NOMO-1 (cell line): Measurements from ENCODE around the gene ANKRD27.

Experiments
- DNase-seq, 2 experiments: peaks; one replicate each; lab custom pipeline; 2025; ENCODE audit not compliant: unreplicated experiment in 2 of 2; lab: John Stamatoyannopoulos, UW

ANKRD27 gene

DNA sequence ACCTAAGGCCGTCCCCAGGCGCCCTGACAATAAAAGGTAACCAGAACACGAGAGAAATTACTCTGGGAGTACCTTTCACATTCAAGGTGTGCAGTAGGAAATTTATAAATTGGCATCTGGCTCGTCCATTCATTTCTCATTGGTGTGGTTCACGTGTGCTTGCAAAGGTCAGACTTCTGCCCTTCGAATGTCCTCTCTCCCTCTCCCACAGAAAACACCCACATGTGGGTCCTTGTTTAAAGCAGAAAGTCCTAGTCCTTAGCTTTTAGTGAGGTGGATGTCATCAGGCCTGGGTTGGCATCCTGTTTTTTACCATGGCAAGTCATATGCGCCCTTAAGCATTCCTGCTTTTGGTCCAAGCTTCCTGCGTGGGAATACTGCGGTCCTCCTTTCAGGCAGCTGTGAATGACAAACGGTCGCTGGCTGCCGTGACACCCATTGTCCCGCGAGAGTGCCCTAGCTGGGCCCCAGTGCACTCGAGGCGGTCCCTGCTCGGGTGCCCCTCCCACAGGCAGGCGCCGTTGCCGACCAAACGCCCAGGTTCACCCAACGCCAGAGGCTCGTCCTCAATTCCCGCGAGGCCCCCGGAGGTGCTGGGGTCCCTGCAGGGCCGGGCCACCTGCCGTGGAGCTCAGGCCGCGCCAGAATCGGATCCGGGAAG, 16.4 kb upstream of the ANKRD27 start, which contains the start of gene NUDT19:
Gene NUDT19 (plus strand): TSS at position 531 of the 661 bp plus-strand sequence. CDS start 140 bp downstream, outside the sequence.
- peak; percentile 68 to 74 for DNase-seq

DNA sequence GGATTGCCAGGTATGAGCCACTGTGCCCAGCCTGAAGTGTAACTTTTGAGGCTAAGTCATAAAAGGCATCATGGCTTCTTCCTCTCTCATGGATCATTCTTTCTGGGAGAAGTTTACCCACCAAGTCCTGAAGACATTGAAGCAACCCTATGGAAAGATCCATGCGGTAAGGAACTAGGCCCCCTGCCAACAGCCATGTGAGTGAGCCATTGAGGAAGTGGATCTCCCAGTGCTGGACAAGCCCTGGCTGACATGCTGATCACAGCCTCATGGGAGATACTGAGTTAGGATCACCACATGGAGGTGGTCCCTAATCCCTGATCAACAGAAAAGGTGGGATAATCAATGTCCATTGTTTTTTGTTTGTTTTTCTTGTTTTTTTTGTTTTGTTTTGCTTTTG, 13.3 kb upstream of the ANKRD27 start:
- no peak for DNase-seq

DNA sequence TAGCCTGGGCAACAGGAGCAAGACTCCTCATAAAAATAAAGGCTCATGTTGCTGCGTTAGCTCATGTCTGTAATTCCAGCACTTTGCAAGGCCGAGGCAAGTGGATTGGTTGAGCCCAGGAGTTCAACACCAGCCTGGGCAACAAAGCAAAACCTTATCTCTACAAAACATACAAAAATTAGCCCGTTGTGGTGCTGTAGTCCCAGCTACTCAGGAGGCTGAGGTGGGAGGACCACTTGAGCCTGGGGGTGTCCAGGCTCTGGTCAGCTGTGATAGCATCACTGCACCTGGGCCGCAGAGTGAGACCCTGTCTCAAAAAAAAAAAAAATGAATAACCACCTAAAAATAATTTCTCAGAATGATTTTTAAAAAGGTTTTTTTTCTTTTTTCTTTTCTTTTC, 12.7 kb upstream of the ANKRD27 start:
- no peak for DNase-seq

GRCh38 chr19:32686847-32687475, 12.0 kb upstream of the ANKRD27 start:
- no peak for DNase-seq

DNA sequence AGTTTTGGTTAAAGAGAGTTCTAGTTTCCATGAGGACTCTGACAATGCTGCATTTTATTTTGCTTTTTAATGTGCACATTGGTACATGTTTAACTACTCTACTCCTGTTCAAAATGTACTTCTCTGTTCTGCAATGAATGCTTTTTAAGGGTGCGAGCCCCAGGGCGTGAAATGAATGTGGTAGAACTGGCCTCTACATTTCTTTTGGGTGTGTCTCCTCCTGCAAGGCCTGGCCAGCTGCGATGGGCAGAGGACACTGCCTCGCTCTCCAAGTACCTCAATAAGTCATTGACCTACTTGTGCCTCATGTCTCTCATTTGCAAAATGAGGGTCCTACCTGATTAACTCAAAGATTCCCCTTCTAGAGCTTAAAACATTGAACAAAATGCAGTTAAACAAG, 7.3 kb upstream of the ANKRD27 start:
- DNase-seq = no peak

DNA sequence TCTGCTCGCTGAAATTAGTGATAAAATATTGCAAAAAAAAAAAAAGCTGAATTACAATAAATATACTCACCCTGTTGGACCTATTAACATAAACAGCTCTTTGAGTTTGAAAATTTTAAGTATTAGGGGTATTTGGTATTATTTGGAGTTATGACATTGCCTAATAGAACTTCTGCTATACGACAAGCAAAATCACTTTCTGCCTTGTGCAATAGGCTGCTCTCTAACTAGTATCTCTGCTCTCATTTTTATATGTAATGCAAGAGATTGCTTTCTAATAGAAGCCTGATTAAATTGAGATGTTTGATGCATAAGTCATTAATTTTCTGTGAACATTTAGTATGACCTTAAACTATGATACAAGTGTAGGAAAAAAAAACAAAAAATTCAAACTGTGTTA, 6.0 kb upstream of the ANKRD27 start:
- DNase-seq = no peak

DNA sequence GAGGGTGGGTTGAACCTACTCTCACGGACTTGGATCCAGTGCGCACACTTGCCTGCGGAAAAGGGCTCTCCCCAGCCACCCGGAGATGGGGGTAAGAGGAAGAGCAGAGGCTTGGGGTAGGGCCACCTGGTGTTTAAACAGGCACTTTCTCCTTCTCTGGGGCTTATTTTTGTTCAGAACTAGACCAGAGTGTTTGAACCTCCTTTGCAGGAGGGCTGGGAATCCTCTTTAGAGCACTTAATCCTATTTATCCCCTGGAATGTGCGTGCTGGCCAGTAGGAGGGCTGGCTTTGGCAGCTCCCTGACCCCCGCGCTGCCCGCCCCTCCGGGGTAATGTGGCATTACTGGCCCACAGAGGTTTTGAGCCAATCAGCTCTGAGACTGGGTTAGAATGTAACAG, 2.7 kb upstream of the ANKRD27 start:
- DNase-seq = no peak

DNA sequence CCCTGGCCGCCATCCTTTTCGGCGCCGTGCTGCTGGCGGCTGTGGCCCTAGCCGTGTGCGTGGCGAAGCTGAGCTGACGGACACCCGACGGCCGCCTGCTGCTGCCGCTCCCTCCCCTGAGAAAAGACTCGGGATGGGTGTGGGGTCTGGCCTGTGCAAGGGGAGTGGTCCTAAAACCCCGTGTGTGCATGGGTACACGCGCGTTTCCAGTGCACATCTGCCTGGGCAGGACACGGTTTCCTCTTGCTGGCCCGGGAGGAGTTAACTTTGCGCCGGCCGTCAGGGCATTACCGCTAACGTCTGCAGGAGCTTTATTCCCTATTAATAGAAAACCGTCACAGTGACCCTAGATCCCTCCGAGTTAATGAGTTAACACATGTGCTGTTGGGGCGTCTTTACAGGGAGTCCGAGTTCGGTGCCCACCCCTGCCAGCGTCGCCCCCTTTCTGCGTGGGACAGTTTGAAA, 1.9 kb upstream of the ANKRD27 start:
- no peak for DNase-seq

DNA sequence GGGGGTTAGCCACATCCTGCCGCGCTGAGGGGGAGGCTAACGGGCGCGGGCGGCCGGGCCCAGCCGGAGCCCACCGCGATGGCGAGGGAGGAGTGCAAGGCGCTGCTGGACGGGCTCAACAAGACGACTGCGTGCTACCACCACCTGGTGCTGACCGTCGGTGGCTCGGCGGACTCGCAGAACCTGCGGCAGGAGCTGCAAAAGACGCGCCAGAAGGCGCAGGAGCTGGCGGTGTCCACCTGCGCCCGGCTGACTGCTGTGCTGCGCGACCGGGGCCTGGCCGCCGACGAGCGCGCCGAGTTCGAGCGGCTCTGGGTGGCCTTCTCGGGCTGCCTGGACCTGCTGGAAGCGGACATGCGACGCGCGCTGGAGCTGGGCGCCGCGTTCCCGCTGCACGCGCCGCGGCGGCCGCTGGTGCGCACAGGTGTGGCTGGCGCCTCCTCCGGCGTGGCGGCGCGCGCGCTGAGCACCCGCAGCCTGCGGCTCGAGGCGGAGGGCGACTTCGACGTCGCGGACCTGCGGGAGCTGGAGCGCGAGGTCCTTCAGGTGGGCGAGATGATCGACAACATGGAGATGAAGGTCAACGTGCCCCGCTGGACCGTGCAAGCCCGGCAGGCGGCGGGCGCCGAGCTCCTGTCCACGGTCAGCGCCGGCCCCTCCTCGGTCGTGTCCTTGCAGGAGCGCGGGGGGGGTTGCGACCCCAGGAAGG, 1.4 kb upstream of the ANKRD27 start:
- no peak for DNase-seq

- peak; percentile 39 to 58 for DNase-seq
These were observed 773 bp upstream of the ANKRD27 start, which contains the start of gene RGS9BP for GRCh38 chr19:32675720-32676185. TSS of gene RGS9BP (plus strand) at chr19:32675848. CDS start at chr19:32676264, 416 bp downstream.

DNA sequence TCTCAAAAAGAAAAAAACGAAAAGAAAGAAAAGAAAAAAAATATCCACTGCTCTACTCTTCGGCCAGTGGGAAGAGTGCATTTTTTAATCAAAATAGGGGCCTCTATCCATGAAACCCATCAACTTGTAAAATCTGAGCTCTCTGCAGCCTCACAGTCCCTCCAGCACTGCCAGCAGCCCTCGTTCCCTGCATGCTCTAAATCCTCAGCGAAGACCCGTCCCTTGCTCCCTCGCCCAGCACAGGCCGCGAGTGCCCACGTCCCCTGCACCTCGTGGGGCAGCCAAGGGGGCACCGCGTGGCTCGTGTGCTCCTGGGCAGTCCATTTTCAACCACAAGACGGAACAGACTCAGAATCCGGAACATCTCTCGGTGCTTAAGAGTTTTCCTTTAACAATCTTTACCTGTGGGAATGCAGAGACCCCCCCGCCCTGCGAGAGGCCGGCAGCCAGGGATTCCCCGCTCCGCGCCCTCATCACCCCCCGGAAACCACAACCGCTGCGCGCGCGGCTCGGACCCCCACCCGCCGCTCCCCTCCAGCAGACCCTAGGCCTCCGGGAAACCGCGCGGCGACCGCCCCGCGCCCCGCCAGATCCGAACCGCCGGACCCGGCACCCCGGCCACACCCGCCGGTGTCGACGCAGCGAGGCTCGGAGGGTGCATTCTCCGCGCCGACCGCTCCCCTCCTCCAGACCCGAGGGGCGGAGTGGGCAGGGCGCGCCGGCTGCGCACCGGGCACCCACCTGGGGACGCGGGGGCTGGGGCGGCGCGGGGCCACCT, 638 bp downstream of the ANKRD27 start:
- DNase-seq = no peak

GRCh38 chr19:32673573-32673972, 1.4 kb downstream of the ANKRD27 start:
- no peak for DNase-seq

- no peak for DNase-seq
These were observed 2.1 kb downstream of the ANKRD27 start for GRCh38 chr19:32672841-32673240.

GRCh38 chr19:32671883-32672593, 2.9 kb downstream of the ANKRD27 start:
- peak in 1 of 2 experiments; percentile 35 for DNase-seq

DNA sequence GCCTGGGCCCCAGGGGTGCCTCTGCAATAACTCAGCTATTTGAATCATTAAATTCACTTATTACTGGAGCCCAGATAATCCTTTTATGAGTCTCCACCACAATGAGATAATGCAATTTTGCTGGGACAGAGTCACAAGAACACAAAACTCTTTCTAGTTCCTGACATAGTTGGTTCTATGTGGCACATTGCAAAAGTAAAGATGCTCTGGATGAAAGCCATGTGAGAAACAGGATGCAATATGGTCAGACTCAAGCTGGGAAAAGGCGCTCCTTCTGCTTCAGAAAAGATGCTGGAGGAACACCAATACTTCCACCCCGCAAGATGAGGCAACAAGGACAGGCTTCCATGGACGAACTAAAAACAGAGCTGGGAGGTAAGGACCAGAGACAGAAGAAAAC, 5.7 kb downstream of the ANKRD27 start:
- no peak for DNase-seq

DNA sequence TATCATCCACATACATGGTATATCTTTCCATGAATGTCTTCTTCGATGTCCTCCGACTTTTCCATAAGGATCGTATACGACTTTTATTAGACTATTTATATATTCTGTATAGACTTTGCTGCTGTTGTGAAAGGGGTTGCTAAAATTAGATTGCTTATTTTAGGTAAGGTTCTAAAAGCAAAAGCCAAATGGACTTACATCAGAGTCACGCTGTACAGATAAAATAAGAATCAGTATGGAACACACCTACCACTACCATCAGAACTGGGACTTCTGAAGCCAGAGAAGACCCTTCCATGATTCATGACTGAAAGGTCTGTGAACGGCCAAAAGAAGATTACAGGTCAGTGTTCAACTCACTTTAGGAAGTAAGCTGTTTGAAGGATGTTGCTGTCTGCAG, 8.9 kb downstream of the ANKRD27 start:
- DNase-seq = no peak

DNA sequence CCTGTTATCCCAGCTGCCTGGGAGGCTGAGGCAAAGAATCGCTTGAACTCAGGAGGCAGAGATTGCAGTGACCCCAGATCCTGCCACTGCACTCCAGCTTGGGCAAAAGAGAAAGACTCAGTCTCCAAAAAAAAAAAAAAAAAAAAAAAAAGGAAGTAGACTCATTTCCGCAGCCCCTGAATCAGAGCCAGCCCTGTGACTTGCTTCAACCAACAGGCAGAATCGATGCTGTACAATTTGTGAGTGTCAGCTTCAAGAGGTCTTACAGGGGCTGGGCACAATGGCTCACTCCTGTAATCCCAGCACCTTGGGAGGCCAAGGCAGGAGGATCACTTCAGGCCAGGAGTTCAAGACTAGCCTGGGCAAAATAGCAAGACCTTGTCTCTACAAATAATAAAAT, 12.8 kb downstream of the ANKRD27 start:
- peak; percentile 31 to 36 for DNase-seq

DNA sequence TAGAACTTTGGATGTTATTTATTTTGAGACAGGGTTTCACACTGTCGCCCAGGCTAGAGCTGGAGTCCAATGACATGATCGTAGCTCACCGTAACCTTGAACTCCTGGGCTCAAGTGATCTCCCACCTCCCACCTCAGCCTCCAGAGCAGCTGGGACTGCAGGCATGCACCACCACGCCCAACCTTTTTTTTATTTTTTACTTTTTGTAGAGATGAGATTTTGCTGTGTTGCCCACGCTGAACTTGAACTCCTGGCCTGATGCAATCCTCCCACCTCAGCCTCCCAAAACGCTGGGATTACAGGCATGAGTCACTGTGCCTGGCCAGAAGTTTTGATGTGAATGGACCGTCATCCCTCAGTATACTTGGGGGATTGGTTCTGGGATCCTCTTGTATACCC, 13.7 kb downstream of the ANKRD27 start:
- no peak for DNase-seq

DNA sequence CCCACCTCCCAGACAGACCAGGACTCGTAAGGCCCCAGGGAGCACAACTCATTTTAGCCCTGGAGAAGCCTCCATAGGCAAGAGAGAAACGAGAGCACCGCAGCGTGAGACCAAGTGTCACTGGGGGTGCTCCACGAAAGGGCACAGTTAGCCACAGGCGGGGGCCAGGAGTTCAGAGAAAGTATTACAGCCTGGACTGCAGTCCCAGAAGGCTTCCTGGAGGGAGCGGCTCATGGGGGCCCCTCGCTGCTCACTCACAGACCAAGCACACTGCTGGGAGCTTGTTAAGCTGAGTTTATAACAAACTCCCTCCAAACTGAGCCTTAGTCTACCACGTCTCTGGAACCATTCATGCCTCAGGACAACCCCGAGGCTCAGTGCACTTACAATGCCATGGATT, 16.5 kb downstream of the ANKRD27 start:
- no peak for DNase-seq

- DNase-seq = no peak
These were observed 16.9 kb downstream of the ANKRD27 start for GRCh38 chr19:32658075-32658474.
